HG02973 (cell line): ENCODE results near the gene FOXJ1.

Experiments used
- ATAC-seq: cut with Tn5 transposase; IDR thresholded peaks from one replicate; pipeline ENCODE4 v1.9.1; 2021; ENCODE audit warnings: moderate library complexity; ENCODE audit not compliant: unreplicated experiment

The FOXJ1 gene

DNA sequence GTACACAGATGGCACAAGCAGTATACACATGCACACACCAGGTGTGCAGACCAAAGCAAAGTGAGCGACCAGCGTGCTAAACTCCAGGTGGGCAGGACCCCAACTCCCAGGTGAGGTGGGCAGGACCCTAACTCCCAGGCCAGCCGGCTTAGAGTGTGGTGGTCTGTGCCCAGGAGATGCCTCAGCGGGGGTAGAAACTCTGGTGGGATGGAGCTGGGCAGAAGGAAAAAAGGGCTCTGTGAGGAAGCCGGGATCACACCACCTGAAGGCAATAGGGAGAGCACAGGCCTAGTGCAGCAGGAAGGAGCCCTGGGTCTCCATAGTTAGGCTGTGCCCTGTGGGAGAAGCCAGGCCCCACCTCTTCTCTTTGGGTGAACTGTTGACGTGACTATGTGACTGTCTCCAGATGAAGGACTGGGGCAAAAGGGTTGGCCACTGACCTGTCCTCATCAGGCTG lies 1.6 kb upstream of the FOXJ1 start:
- no peak for ATAC-seq

- ATAC-seq: no peak
Observed at GRCh38 chr17:76142039-76142584, 1.1 kb upstream of the FOXJ1 start.

DNA sequence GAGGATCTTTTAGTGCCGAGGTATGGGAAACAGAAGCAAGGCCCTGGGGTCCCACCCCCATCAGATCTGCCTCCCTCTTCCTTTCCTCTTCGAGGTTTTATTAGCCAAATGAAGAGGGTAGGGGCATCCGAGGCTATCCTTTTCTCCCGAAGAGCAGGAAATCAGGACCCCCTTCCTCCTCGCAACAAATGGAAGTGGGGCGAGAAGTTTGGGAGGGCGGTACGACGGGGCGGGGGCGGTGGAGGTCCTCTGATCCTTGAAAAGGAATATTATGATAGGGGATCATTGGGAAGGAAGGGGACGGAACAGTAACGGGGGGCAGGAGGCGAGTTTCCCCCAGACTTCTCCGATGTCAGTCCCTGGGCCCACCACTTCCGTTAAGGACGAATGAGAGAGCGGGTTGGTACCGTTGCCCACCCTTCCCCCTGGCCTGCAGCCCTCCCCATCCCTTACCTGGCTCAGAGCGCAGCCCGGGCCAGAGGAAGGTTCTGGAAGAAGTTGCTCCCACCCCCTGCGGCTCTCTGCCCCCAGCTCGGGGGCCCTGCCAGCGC lies 309 bp downstream of the FOXJ1 start:
- no peak for ATAC-seq

DNA sequence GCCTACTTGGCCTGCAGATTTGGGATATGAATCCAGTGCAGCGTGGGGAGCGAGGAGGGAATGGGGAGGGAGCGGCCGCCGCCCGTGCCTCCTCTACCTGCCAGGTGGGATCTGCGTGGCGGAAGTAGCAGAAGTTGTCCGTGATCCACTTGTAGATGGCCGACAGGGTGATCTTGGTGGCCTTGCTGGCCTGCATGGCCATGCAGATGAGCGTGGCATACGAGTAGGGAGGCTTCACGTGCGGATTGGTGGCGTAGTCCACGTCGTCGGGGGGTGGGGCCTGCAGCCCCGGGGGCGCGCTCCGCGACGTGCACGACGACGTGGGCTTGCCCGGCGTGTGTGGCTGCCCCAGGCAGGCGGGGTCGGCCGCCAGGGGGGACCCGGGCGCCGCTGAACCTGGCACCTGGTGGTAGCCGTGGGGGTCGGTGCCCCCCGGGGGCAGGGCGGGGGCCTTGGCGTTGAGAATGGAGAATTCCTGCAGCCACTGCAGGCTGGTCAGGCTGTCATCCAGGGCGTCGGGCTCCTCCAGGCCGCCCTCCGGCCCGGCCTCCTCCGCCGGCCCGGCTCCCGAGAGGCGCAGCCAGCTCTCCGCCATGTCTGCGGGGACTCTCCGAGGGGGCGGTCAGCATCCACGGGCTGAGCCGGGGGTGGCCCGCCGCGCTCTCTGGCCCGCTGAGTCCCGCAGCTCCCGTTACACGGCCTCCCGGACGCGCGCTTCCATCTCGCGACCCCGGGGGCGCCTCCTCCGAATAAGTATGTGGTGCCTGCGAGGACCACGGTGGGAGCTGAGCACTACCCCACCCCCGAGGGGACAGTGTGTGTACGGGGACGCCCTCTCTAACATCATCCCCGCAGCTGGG lies 1.0 kb downstream of the FOXJ1 start:
- no peak for ATAC-seq

GRCh38 chr17:76138896-76139752 lies 1.9 kb downstream of the FOXJ1 start:
- ATAC-seq: no peak

GRCh38 chr17:76138234-76138895 lies 2.7 kb downstream of the FOXJ1 start:
- no peak for ATAC-seq

DNA sequence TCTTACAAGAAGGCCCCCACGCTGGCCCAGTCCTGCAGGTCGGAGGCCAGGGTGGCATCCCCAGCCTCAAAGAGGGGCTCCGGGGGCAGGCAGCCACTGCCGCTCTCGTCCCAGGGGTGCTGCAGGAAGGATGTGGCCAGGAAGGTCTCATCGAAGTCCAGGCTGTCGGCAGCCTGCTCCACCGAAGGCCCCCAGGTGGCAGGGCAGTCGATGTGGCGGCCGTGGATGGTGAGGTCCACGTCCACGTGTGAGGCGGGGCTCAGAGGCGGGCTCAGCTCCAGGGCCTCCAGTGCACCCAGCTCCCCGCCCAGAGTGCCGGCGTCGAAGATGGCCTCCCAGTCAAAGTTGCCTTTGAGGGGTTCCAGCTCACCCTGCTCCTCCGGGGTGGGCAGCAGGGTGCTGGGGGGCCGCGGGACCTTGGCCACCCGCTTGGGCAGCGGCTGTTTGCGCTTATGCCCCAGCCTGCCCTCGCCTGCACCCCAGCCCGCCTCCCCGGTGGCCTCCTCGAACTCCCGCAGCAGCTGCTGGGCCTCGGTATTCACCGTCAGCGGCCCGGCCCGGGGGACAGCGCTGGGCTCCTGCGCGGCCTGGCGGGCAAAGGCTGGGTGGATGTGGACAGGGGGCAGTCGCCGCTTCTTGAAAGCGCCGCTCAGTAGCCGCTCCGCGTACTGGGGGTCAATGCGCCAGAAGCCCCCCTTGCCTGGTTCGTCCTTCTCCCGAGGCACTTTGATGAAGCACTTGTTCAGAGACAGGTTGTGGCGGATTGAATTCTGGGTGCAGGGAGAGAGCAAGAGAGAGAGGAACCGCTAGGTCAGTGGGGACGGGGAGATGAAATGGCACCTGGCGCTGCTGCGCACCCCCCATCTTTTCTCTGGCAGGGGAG lies 3.5 kb downstream of the FOXJ1 start:
- no peak for ATAC-seq

DNA sequence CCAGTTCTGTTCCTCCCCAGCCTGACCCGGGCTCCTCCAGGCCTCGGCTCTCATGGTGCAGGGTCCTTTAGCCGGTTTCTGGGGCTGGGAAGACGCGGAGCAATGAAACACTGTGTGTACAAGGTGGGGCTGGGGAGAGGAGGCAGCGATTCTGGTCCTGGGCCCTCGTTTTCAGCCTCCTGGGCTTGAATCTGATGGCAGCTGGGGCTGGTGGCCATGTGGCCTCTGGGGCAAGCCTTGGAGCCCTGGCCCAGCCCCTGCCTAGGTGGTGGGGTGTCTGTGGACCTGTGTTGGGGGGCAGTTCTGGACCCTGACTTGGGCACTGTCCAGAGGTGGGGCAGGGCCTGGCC lies 4.1 kb downstream of the FOXJ1 start:
- ATAC-seq: no peak

DNA sequence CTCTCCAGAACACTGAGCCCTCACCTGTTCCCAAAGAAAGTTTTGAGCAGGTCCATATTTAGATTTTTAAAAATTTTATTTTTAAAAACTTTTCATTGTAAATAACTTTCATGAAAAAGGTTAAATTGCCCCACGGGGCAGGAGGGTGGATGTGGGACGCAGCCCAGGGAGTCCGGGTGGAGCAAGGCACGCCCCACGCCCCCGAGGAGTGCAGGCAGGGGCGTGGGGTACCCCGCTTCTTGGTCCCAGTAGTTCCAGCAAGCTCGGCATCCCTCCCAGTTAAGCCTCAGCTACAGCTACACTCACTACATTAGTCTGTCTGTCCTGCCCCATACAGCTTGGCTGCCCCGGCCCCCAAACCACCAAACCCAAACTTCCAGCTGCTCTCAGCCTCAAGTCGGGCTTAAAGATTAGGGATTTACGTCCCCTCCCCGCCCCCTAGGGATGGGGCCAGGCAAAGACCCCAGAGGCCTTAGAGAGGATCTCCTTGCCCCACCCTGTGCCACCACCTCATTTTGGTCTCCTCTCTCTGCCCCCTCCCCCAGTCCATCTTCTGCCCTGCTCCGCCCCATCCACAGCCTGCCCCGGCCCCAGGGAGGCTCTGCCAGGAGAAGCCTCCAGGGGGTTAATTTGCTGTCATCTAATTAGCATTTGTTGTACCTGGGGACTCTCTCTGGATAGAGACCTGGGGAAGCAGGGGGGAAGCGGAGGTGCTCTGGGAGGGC lies 4.6 kb downstream of the FOXJ1 start:
- no peak for ATAC-seq

DNA sequence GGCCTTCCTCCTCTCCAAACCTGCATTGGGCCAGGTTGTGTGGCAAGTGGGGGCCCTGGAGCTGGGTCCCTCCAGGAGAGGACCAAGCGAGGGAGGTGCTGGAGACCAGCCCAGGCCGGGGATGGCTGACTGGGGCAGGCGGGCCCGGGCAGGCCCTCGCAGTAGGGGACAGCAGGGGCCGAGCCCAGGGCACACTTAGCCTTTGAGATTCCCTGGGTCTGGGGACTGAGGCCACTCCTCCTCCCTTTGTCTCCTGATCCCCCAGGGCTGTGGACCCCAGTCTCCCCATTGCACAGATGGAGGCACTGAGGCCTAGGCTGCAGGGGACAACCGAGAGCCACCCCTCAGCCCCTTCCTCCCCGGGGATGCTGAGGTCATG lies 5.2 kb downstream of the FOXJ1 start:
- no peak for ATAC-seq

DNA sequence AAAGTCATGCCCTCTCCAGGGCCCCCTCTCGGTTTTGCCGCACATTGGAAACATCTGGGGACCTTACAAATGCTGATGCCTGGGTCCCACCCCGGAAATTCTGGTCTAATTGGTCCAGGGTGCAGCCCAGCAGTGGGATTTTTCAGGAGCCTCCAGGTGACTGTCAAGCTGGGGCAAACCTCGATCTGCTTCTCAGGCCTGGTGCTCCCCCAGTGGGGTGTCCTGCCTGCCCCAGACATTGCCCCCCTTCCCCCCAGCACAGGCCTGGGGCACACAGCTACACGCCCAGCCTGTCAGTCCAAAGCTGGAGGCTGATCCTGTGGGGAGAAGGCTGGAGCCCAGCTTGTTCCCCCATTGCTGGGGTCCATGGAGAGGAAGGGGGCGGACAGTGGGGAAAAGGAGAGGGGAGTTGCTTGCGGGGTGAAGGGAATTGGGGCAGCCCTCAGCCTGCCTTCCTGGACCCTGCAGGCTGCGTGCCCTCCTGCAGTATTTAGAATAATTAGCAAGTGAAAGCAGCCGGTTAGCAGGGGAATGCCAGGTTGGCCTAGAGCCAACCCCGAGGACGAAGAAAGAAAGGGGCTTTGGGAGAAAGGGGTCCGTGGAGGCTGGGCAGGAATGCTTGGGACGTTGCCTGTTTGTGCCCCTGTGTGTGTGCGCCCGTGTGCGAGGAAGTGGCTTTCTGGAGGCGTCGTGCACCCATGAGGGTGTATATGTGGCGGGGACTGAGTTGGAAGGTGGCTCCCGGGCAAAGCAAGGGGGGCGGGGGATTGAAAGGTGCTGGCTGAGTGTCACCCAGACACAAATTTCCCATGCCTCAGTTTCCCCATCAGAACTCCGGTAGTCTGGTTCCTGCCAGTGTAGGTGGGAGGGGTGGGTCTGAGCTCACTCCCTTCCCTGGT lies 5.9 kb downstream of the FOXJ1 start:
- ATAC-seq: no peak

- no peak for ATAC-seq
Observed at GRCh38 chr17:76132574-76133338, 8.3 kb downstream of the FOXJ1 start.

GRCh38 chr17:76131692-76132573 lies 9.1 kb downstream of the FOXJ1 start:
- ATAC-seq: no peak

GRCh38 chr17:76131051-76131691 lies 9.9 kb downstream of the FOXJ1 start:
- no peak for ATAC-seq

- ATAC-seq: no peak
Observed at GRCh38 chr17:76130473-76130872, 10.6 kb downstream of the FOXJ1 start.

- ATAC-seq: no peak
Observed at GRCh38 chr17:76125922-76126321, 15.1 kb downstream of the FOXJ1 start.
